Eye (tissue), 1 donor: Measurements from ENCODE around the gene LMNTD2.

Source experiments
- DNase-seq: peaks from one replicate; pipeline ENCODE4 v3.0.0-alpha.2; 2015

The LMNTD2 gene

DNA sequence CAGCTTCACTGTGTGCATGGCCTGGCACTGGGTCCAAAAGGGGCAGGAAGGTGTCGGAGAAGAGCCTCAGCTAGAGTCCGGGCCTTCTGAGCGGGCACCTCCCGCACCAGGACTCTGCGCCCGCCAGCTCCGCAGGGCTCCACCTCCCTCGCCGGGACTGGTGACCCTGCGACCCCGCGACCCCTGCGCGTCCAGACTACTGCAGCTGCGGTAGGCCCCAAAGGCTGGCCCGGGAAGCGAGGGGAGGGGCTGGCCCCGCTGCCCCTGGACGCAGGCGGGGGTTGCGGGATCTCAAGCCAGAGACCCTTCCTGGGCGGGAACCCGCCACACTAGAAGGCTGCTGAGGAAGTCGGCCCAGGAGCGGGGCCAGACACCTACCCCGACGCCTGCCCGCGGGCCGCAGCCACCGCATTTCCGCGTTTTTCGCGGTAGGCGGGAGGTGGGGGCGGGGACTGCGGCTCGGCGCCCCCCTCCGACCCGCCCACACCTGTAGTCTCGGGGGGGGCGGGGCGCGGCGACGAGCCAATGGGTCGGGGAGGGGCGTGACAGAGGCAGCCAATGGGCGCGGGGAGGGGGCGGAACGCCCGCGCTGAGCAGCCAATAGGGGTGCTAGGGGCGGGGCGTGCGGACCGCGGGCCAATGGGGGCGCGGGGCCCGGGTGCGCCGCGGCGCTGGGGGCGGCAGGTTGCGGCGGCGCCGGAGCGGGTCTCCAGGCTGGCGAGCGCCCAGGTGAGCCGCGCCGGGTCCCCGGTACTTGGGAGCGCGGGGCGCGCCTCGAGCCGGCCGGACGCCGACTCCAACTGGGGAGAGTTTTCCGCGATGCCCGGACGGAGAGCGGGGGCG is at the start of gene LMNTD2, which contains the start of gene RASSF7:
Gene LMNTD2, minus strand, starts transcription at position 434 of the 843 bp plus-strand sequence. Its CDS starts 22 bp downstream, at position 412.
Gene RASSF7, plus strand, starts transcription at position 666 of the 843 bp plus-strand sequence. CDS start 799 bp downstream, outside the sequence.
- peak; percentile 95 for DNase-seq

DNA sequence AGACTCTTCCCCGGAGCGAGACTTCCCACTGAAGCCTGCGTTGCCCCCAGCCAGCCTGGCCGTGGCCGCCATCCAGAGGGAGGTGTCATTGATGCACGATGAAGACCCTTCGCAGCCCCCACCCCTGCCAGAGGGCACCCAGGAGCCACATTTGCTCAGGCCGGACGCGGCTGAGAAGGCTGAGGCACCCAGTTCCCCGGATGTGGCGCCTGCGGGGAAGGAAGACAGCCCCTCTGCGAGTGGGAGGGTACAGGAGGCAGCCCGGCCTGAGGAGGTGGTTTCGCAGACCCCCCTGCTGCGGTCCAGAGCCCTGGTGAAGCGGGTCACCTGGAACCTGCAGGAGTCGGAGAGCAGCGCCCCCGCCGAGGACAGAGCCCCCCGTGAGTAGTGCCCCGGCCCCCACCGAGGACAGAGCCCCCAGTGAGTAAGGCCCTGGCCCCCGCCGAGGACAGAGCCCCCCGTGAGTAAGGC is 48.8 kb upstream of the LMNTD2 start:
- DNase-seq: no peak

DNA sequence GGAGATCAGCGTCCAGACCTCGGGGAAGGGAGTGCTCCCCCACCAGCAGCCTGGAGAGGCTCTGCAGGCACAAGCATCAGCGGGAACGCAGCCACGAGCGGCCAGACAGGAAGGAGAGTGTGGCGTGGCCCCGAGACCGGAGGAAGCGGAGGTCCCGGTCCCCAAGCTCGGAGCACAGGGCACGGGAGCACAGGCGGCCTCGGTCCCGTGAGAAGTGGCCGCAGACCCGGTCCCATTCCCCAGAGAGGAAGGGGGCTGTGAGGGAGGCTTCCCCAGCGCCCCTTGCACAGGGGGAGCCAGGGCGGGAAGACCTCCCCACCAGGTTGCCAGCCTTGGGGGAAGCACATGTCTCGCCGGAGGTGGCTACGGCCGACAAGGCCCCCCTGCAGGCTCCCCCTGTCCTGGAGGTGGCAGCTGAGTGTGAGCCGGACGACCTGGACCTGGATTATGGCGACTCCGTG is 48.3 kb upstream of the LMNTD2 start:
- DNase-seq: no peak

DNA sequence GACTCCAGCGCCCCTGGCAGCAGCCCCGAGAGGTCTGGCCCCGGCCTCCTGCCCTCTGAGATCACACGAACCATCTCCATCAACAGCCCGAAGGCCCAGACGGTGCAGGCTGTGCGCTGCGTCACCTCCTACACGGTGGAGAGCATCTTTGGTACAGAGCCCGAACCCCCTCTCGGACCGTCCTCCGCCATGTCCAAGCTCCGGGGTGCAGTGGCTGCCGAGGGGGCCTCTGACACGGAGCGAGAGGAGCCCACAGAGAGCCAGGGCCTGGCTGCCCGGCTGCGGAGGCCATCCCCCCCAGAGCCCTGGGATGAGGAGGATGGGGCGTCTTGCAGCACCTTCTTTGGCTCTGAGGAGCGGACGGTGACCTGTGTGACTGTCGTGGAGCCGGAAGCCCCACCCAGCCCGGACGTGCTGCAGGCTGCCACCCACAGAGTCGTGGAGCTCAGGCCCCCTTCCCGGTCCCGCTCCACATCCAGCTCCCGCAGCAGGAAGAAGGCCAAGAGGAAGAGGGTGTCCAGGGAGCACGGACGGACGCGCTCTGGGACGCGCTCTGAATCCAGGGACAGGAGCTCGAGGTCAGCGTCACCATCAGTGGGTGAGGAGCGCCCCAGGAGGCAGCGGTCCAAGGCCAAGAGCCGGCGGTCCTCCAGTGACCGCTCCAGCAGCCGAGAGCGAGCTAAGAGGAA is 47.6 kb upstream of the LMNTD2 start:
- no peak for DNase-seq

DNA sequence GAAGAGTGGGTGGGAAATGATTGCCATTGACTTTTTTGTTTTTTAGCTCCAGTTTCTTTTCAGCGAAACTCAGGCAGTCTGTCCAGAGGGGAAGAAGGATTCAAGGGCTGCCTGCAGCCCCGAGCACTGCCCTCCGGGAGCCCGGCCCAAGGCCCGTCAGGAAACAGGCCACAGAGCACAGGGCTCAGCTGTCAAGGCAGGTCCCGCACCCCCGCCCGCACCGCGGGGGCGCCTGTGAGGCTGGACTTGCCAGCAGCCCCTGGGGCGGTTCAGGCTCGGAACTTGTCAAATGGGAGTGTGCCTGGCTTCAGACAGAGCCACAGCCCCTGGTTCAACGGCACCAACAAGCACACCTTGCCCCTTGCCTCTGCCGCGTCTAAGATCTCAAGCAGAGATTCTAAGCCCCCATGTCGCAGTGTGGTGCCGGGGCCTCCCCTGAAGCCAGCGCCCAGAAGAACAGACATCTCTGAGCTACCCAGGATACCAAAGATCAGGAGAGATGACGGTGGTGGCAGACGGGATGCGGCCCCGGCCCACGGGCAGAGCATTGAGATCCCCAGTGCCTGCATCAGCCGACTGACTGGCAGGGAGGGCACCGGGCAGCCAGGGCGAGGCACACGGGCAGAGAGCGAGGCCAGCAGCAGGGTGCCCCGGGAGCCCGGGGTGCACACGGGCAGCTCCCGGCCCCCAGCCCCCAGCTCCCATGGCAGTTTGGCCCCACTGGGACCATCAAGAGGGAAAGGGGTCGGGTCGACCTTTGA is 46.7 kb upstream of the LMNTD2 start:
- DNase-seq: no peak

GRCh38 chr11:606245-606644 is 45.7 kb upstream of the LMNTD2 start:
- no peak for DNase-seq

DNA sequence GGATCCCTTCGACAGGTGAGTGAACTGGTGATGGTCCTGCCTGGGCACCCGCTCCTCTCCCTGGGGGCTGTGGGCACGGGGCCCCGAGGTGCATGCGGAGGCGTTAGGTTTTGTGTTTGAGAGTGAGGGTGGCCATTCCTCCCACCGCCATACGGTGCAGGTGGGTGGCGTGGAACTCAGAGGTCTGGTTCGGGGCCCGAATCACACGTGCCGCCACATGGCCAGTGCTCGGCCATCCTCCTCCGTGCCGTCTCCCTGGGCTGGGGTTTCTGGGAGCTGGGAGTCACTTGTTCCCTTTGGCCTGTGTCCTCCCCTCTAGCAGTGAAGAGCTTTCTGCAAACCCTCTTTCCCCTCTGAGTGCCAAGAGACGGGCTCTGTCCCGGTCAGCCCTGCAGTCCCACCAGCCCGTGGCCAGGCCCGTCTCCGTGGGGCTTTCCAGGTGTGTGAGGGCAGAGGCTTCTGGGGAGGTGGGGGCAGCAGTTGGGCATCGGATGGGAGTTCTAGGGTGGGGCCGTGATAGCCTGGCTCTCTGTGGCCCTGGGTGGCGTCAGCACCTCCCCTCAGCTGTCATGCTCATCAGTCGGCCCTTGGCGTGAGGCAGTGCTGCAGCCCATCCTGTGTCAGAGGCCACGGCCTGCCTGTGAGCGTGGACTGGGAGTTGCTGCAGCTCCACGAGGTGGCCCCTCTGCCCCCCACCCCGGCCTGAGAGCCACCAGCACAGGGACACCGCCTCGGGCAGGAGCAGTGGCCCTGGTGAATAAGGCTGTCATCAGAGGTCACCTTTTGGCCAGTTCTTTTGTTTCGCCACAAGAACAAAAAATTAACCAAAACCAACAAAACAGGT is 45.0 kb upstream of the LMNTD2 start:
- DNase-seq: no peak

DNA sequence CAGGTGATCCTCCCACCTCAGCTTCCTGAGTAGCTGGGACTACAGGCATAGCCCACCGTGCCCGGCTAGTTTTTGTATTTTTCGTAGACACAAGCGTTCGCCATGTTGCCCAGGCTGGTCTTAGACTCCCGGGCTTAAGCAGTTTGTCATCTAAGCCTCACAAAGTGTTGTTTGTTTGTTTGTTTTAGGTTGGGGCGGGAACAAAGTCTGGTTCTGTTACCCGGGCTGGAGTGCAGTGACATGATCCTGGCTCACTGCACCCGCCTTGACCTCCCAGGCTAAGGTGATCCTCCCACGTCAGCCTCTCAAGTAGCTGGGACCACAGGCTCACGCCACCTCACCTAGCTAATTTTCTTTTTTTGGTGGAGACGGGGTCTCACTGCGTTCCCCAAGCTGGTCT is 42.6 kb upstream of the LMNTD2 start:
- no peak for DNase-seq

DNA sequence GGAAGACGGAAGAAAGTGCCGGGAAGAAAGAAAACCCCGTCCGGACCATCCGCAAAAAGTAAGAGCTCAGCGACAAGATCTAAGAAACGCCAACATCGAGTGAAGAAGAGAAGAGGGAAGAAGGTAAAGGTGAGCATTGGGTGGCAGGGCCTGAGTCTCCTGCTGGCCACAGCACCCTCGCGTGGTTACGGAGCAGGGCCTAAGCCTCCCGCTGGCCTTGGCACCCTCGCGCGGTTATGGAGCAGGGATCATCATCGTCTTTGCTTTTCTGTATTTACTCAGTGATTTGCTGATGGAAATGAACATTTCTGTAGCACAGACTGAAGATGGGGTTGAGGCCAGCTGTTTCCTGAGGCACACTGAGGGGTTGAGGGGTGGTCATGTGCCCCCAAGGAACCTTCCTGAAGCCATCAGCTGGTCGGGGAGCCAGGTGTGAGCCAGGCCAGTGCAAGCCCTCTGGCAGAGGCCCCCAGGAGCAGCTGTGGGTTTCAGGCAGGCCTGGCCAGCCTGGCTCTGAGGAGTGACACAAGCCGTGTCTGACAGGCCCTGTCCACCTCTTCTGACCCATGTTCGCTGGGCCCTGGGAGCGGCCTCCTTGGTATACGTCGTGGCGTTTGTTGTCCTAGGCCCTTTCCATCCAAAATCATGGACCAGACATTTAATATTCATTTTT is 41.2 kb upstream of the LMNTD2 start:
- DNase-seq: no peak

GRCh38 chr11:598005-598680 is 37.6 kb upstream of the LMNTD2 start:
- no peak for DNase-seq

DNA sequence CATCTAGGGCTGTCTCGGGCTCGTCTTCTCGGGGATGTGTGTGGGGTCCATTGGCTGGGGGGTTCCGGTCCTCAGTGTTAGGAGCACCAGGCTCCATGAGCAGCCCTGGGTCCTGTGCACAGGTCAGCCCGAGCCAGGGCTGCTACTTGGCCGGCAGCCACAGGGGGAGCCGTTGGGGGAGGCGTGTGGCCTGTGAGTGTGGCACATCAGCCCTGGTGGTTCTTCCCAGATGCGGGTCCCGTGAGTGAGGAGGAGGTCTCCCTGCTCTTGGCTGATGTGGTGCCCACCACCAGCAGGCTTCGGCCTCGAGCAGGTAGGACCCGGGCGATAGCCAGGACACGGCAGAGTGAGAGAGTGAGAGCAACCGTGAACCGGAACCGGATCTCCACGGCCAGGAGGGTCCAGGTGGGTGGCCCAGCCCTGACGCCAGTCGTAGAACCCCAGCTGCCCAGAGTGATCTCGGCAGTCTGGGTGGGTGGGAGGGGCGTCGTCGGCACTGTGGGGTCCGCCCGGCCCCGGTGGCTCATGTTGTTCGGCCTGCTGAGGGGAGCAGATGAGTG is 36.7 kb upstream of the LMNTD2 start:
- no peak for DNase-seq

DNA sequence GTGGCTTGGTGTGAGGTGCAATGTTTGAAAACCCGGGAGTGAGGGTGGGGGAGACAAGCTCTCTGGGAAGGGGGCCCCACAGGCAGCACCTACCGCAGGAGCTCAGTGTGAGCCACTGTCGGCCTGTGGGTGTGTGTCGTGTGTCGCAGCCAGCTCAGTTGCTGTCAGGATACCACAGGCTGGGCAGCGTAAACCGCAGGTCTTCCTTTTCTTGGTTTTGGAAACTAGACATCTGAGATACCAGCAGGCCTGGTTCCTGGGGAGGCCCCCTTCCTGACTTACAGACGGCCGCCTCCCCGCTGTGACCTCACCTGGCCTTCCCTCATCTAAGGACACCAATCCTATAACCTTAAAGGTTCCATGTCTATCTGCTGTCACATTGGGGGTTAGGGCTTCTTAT is 35.8 kb upstream of the LMNTD2 start:
- no peak for DNase-seq

DNA sequence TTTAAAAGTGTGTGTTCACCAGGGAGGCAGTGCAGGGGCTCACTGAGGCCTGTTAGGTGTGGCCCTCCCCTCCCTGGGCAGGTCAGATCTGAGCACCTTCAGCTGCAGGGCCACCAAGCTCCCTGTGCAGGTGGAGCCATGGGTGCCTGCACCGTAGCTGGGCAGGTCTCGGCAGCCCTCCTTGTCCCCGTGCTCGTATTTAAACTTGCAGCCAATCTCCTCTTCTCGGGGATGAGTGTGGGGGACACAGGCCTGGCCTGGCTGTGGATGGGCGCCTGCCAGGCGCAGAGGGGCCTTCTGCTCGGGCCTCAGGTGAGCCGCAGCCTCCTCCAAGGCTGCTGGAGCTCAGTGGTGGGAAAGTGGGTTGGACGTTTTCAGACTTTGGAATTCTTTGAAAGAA is 34.9 kb upstream of the LMNTD2 start:
- DNase-seq: no peak

DNA sequence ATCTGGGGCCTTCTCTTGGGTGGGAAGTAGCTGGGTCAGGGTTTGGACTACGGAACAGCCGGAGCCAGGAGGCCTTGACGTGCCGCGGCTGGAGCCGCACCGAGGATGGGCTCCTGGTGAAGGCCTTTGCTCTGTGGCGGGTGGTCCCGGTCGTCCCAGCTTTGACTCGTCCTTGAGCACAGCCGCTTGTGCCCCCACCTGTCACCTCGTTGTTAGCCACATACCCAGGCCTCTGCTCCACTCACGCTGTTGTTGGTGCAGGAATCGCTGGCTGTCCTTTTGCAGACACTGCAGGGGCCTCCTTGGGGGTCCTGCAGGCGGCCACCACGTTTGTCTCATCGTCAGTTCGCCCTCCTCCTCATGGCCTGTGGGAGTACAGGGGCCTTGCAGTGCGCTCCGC is 32.8 kb upstream of the LMNTD2 start:
- DNase-seq: no peak

DNA sequence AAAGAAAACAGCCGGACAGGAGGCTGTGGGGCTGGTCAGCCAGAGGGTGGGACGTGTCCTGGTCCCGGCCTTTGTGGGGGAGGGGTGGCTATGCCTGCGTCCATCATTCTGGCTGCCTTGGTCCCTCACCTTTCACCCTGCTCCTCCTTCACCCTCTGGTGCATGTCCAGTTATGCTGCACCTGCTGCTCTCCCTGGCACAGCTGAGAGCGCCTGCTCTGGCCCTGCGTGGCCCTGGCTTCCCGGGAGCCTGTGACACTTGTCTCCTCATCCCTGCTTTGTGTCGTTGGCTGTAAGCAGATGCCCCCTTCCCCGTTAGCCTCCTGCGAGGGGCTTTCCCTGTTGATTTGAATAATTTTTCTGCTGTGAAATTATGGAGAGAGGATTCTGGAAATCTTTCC is 32.4 kb upstream of the LMNTD2 start:
- no peak for DNase-seq

- no peak for DNase-seq
Observed at GRCh38 chr11:592501-592900, 32.0 kb upstream of the LMNTD2 start.

GRCh38 chr11:590997-591396 is 30.5 kb upstream of the LMNTD2 start:
- DNase-seq: no peak

DNA sequence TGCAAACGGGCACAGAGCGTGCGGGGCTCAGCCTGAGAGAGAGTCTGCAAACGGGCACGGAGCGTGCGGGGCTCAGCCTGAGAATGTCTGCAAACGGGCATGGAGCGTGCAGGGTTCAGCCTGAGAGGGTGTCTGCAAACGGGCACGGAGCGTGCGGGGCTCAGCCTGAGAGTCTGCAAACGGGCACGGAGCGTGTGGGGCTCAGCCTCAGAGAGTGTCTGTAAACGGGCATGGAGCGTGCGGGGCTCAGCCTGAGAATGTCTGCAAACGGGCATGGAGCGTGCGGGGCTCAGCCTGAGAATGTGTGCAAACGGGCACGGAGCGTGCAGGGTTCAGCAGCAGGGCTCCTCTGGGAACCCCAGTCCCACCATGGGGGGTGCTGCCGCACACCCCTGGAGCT is 29.3 kb upstream of the LMNTD2 start:
- no peak for DNase-seq

DNA sequence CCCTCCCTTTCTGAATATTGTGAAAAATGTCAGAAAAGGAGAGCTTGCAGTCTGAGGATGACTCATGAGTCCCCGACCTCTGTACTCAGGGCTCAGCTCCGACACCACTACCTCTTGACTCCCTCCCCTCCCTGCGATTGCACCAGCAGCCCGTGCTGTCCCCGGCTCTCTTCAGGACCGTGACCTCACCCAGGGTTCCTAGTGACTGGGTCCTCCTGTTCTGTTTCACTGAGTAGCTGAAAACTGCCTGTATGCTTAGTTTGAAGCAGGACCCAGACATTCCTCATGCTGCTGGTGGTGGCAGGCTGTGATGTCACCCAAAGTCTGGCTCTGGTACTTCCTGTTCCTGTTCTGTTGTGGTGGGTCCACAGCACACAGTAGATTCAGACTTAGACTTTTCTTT is 27.4 kb upstream of the LMNTD2 start:
- no peak for DNase-seq

DNA sequence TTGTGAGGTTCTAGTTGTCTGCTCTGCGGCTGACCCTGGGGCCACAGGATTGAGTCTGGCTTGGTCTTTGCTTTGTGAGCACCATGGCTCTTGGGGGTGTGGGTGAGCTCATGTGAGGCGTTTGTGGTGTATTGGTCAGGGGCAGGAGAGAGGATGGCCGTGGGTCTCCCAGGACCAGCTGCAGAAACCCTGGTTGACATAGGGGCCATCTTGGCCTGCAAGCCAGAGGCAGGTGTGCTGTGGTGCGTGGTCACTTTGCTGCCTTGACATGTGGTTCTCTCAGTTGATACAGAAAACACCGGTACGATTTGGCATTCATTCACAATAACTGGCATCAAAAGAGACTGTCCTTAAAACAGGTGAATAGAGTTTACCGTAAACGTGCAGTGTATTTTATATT is 27.0 kb upstream of the LMNTD2 start:
- no peak for DNase-seq
